Endothelial cell of umbilical vein (primary cell): ENCODE measurements around the gene CSNK1D. TPM values are rescaled to one million over a fixed set of nuclear protein-coding genes. Genes with fewer than 3 reads are reported as not detected.

Experiments used
- BruUV-seq: library from RNA; stranded (reverse); fragments of 400-500 nt; replicated peaks from 2 replicates; lab custom pipeline; 2021; lab: Mats Ljungman, UMichigan
- CTCF ChIA-PET: fragments of 300-600, 350-600 bp; sonication (Branson Sonifier 250); formaldehyde crosslinking; loops from one replicate; lab custom pipeline; 2021; ENCODE audit warnings: antibody characterized with exemption, inconsistent platforms; lab: Charles Lee
- POLR2A ChIA-PET: fragments of 300-600, 350-600 bp; sonication (Branson Sonifier 250); formaldehyde crosslinking; loops from one replicate; lab custom pipeline; 2021; ENCODE audit warnings: antibody characterized with exemption, inconsistent platforms; lab: Charles Lee
- DNase-seq: peaks from one replicate; pipeline ENCODE4 v3.0.0-alpha.2; 2011; ENCODE audit warnings: low read depth, low spot score
- FAIRE-seq: peaks from 2 replicates; lab custom pipeline; 2011; peaks lifted over from hg19 to GRCh38; lab: Jason Lieb, UNC
- H2AFZ ChIP-seq: 2 replicates; pipeline ENCODE4 v1.6.0; 2012; ENCODE audit warnings: low read depth, low read length, control low read depth, inconsistent platforms
- H3K27ac ChIP-seq: 2 replicates; pipeline ENCODE4 v1.5.1; 2011; ENCODE audit warnings: low read depth, mild to moderate bottlenecking, control low read depth, low read length, moderate library complexity; ENCODE audit not compliant: insufficient read depth
- H3K27me3 ChIP-seq, 2 experiments: 2 replicates each; pipeline versions ENCODE4 v1.6.0 to v1.6.1; 2011; ENCODE audit warnings: low read length in 2 of 2, mixed read lengths in 1 of 2; ENCODE audit not compliant: control insufficient read depth in 2 of 2, insufficient read depth in 2 of 2
- H3K36me3 ChIP-seq, 2 experiments: 2 replicates in 1 of 2; 3 replicates in 1 of 2; pipeline ENCODE4 v1.5.1; 2011; ENCODE audit warnings: low read length in 2 of 2, mild to moderate bottlenecking in 1 of 2, moderate library complexity in 1 of 2; ENCODE audit not compliant: control insufficient read depth in 2 of 2, insufficient read depth in 2 of 2; ENCODE audit errors: extremely low read depth in 1 of 2
- H3K4me1 ChIP-seq: 3 replicates; pipeline ENCODE4 v1.5.1; 2011; ENCODE audit warnings: mild to moderate bottlenecking, low read length; ENCODE audit not compliant: control insufficient read depth, insufficient read depth; ENCODE audit errors: extremely low read depth
- H3K4me2 ChIP-seq: 2 replicates; pipeline ENCODE4 v1.6.1; 2011; ENCODE audit warnings: low read length, control low read depth, mixed read lengths; ENCODE audit not compliant: insufficient read depth
- H3K4me3 ChIP-seq, 3 experiments: fragments of 200-600 bp in 1 of 3; sonication (generic), shearing (Covaris generic) in 1 of 3; replicated peaks in 1 of 3; 2 replicates each; pipeline ENCODE4 v1.5.1; 2011 to 2016; ENCODE audit warnings: control low read depth in 3 of 3, low read length in 3 of 3, mild to moderate bottlenecking in 2 of 3, inconsistent platforms in 1 of 3, low read depth in 1 of 3, moderate library complexity in 1 of 3; ENCODE audit not compliant: insufficient read depth in 1 of 3
- H3K79me2 ChIP-seq: 2 replicates; pipeline ENCODE4 v1.6.0; 2012; ENCODE audit warnings: low read length, inconsistent platforms; ENCODE audit not compliant: control insufficient read depth, insufficient read depth
- H3K9ac ChIP-seq: replicated peaks from 2 replicates; pipeline ENCODE3; 2011; ENCODE audit warnings: low read length, control low read depth; ENCODE audit not compliant: insufficient read depth; ENCODE audit errors: extremely low read depth
- H3K9me1 ChIP-seq: replicated peaks from 3 replicates; pipeline ENCODE4 v1.6.0; 2011; ENCODE audit warnings: mild to moderate bottlenecking, low read length; ENCODE audit not compliant: control insufficient read depth, insufficient read depth; ENCODE audit errors: extremely low read depth
- H3K9me3 ChIP-seq: replicated peaks from 2 replicates; pipeline ENCODE4 v1.5.1; 2012; ENCODE audit warnings: low read length, inconsistent platforms; ENCODE audit not compliant: control insufficient read depth, insufficient read depth
- H4K20me1 ChIP-seq: replicated peaks from 2 replicates; pipeline ENCODE3; 2011; ENCODE audit warnings: mild to moderate bottlenecking, low read length; ENCODE audit not compliant: control insufficient read depth, insufficient read depth; ENCODE audit errors: extremely low read depth
- EZH2 ChIP-seq: IDR thresholded peaks from 2 replicates; pipeline ENCODE4 v1.6.1; 2012; ENCODE audit warnings: borderline replicate concordance, low read depth, mild to moderate bottlenecking, moderate library complexity, low read length, inconsistent platforms; ENCODE audit not compliant: severe bottlenecking
- FOS ChIP-seq: IDR thresholded peaks from 2 replicates; pipeline ENCODE4 v1.6.1; 2011; ENCODE audit warnings: mild to moderate bottlenecking, low read length, moderate library complexity, borderline replicate concordance; ENCODE audit not compliant: insufficient read depth
- GATA2 ChIP-seq: IDR thresholded peaks from 2 replicates; pipeline ENCODE4 v1.7.0; 2011; ENCODE audit warnings: low read depth, mild to moderate bottlenecking, moderate library complexity, mixed read lengths, low read length; ENCODE audit not compliant: insufficient read length, insufficient read depth
- JUN ChIP-seq: IDR thresholded peaks from 2 replicates; pipeline ENCODE4 v1.6.1; 2011; ENCODE audit warnings: borderline replicate concordance, low read depth; ENCODE audit not compliant: insufficient read length, insufficient read depth
- MYC ChIP-seq: IDR thresholded peaks from one replicate; pipeline ENCODE4 v1.6.1; 2011; ENCODE audit warnings: mild to moderate bottlenecking, low read depth, low read length
- POLR2A ChIP-seq: IDR thresholded peaks from 2 replicates; pipeline ENCODE4 v1.6.1; 2012; ENCODE audit warnings: low read depth, mild to moderate bottlenecking, control low read depth, low read length
- POLR2AphosphoS5 ChIP-seq: IDR thresholded peaks from 2 replicates; pipeline ENCODE4 v1.6.1; 2012; ENCODE audit warnings: low read depth, mild to moderate bottlenecking, control low read depth, low read length, moderate library complexity; ENCODE audit not compliant: insufficient read depth
- dilution Hi-C: fragments of 300-500 bp; cut with MboI; formaldehyde crosslinking; loops from one replicate; pipeline ENCODE4 v1.15.0; 2019; ENCODE audit warnings: low sequenced_read_pairs; ENCODE audit not compliant: extremely low pct_ligation_motif_present
- intact Hi-C: fragments of 100-400 bp; cut with micrococcal nuclease; formaldehyde crosslinking; loops from one replicate; pipeline ENCODE4 v1.10.0; 2022
- polyA plus RNA-seq, 4 experiments: library from polyadenylated mRNA; depleted of rRNA in 3 of 4; stranded (reverse) in 3 of 4; unstranded in 1 of 4; fragments of >200 nt; gene quantifications; 2 replicates each; pipeline versions ENCODE4 v1.2.1 to v1.2.3, GENCODE V29; 2011 to 2012; ENCODE audit warnings: missing spikeins in 1 of 4
- total RNA-seq: library from RNA; stranded (reverse); gene quantifications from 2 replicates; pipeline ENCODE4 v1.2.3, GENCODE V29; 2021
- TF ChIP-seq, protein P1 (sequence below), 2 donors: IDR thresholded peaks; 1 replicate in 1 of 2; 2 replicates in 1 of 2; pipeline ENCODE4 v1.5.1; 2011; ENCODE audit warnings: low read length in 2 of 2, mild to moderate bottlenecking in 2 of 2, moderate library complexity in 2 of 2, control low read depth in 1 of 2, inconsistent platforms in 1 of 2, low read depth in 1 of 2; ENCODE audit not compliant: insufficient read depth in 1 of 2; ENCODE audit errors: extremely low read depth in 1 of 2
- TF ChIP-seq, protein P2 (sequence below): IDR thresholded peaks from 2 replicates; pipeline ENCODE4 v1.6.1; 2011; ENCODE audit not compliant: insufficient read depth, insufficient read length

CSNK1D gene
- total and polyA plus RNA-seq, 2 donors (not counting 3 experiments of a cell fraction or from before 2014, with no cell fraction given), result 127 to 155 TPM

DNA sequence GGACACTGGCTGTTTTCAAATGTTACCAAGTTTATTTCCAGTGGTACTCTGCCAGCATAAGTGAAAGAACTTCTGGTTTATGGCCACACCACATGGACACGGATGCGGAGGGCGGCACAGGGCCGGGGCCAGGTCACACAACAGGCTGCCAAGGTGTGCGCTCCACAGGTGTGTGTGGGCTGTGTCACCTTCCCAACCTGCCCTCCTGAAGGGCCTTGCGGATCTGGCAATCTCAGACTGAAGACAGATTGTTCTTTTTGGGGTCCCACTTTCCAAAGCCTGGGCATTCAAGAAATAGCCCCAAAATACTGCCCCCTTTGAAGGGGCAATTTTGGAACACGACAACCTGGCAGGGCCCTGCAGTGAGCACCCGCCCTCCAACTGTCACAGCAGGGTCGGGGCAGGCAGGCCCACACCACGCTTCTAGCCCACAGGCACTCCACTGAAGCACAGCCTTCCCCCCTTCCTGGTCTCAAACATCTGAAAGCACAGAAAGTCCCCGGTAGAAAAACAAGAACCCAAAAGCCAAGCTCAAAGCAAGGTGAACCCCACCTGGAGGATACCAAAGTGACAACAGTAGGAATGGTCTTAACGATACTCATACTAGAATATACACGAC is 3.5 kb downstream of the CSNK1D start:
- Histone ChIP-seq H3K27me3 (no peaks in the 10 kb centered on the region), H4K20me1 (peaks cover 8% of the 10 kb centered on the region), H3K9me3 (no peaks in the 10 kb centered on the region), H3K4me1 (peaks cover 26% of the 10 kb centered on the region), H3K4me2 (no peak overlapping the region), H3K27ac (no peak overlapping the region), H3K4me3 (no peak overlapping the region), H2AFZ (no peak overlapping the region), H3K79me2 (peaks cover 82% of the 10 kb centered on the region), H3K36me3 (peaks cover 15 to 38% of the 10 kb centered on the region in 2 experiments), H3K9ac (no peak overlapping the region), H3K9me1 (no peaks in the 10 kb centered on the region)
- no peak for DNase-seq
- FAIRE-seq, result no peak
- intact Hi-C loops (no loop called here), dilution Hi-C loops (no loop called here)
- no TSS peak for BruUV-seq
- CTCF ChIA-PET, result interaction anchor here (1.2 kb wide), 1 partner anchor 14 kb away, joined by 3 read pairs; no protein-coding TSS in a partner anchor
- no peak for TF ChIP-seq POLR2A
- POLR2A ChIA-PET, result no interaction called here

DNA sequence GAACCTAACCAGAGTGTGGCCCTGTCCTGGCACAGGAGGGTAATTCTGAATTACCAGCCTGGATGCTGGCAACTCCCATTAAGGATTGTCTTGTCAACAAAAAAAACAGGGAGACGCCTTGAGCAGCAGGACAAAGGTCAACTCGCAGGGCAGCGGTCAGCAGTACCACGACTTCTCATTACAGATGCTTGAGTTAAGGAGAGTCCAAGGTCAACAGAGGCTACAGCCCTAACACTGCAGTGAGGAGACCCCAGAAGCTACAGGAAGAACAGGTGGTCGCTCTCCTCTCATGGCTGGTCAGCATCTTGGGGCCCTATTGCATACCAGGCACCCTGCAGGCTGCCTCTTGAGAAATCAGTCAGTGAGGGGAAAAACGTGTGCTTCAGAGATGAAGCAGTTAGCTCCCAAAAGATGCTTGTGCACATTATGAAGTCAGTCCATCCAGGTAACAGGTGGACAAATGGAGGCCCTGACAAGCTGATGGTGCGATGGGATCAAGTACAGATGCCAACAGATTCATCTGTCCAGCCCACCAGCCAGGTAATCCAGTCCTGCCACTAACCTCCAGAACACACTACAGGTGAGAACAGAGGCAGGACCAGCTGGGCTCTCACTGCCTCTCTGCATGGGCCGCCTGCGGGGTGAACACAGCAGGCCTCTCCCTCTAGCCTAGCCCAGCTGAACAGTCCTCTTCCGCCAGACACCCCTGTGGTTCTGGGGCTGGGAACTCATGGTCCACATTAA is 4.2 kb downstream of the CSNK1D start:
- H3K9me3 ChIP-seq, result no peaks in the 10 kb centered on the region
- DNase-seq, result no peak
- H3K4me1 ChIP-seq, result peaks cover 26% of the 10 kb centered on the region
- H3K27ac ChIP-seq, result no peak overlapping the region
- TF ChIP-seq MYC (no peak), EZH2 (no peak), POLR2AphosphoS5 (no peak), POLR2A (no peak), GATA2 (no peak), FOS (no peak), JUN (no peak)
- TF ChIP-seq, protein P1, sequence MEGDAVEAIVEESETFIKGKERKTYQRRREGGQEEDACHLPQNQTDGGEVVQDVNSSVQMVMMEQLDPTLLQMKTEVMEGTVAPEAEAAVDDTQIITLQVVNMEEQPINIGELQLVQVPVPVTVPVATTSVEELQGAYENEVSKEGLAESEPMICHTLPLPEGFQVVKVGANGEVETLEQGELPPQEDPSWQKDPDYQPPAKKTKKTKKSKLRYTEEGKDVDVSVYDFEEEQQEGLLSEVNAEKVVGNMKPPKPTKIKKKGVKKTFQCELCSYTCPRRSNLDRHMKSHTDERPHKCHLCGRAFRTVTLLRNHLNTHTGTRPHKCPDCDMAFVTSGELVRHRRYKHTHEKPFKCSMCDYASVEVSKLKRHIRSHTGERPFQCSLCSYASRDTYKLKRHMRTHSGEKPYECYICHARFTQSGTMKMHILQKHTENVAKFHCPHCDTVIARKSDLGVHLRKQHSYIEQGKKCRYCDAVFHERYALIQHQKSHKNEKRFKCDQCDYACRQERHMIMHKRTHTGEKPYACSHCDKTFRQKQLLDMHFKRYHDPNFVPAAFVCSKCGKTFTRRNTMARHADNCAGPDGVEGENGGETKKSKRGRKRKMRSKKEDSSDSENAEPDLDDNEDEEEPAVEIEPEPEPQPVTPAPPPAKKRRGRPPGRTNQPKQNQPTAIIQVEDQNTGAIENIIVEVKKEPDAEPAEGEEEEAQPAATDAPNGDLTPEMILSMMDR (IDR thresholded peaks at IDR 0.05; ENCODE audit: extremely low read depth in 1 of 2, insufficient read depth in 1 of 2, low read depth in 1 of 2, low read length in 2 of 2), result no peak
- TF ChIP-seq, protein P2, sequence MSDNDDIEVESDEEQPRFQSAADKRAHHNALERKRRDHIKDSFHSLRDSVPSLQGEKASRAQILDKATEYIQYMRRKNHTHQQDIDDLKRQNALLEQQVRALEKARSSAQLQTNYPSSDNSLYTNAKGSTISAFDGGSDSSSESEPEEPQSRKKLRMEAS, result no peak
- peaks cover 8% of the 10 kb centered on the region for H4K20me1 ChIP-seq
- no peak overlapping the region for H3K4me3 ChIP-seq
- H3K27me3 ChIP-seq, result no peaks in the 10 kb centered on the region
- POLR2A ChIA-PET, result no interaction called here
- FAIRE-seq, result no peak
- BruUV-seq, result no TSS peak
- H2AFZ ChIP-seq, result no peak overlapping the region
- dilution Hi-C loops, result no loop called here
- H3K4me2 ChIP-seq, result no peak overlapping the region
- no peaks in the 10 kb centered on the region for H3K9me1 ChIP-seq
- H3K79me2 ChIP-seq, result peaks cover 87% of the 10 kb centered on the region
- H3K9ac ChIP-seq, result no peak overlapping the region
- CTCF ChIA-PET, result interaction anchor here (0.6 to 1.2 kb wide), 3 partner anchors 12 to 32 kb away, joined by 3 to 5 read pairs (median 3); no protein-coding TSS in a partner anchor
- intact Hi-C loops, result no loop called here
- H3K36me3 ChIP-seq, result peaks cover 17 to 42% of the 10 kb centered on the region in 2 experiments
